ENCODE data around the gene DIP2C. TPM values are rescaled to one million over a fixed set of nuclear protein-coding genes. Genes with fewer than 3 reads are reported as not detected.

The DIP2C gene
- polyA plus RNA-seq, 1 of the 3 experiments (the other 2 are of a cell fraction): 8.7 TPM

GRCh38 chr10:568848-569247 lies 120.6 kb downstream of the DIP2C start:
- Histone ChIP-seq H3K79me2 (ENCODE audit: insufficient read depth) (peaks cover 80% of the 10 kb centered on the region), H3K27me3 (ENCODE audit: insufficient read depth) (no peaks in the 10 kb centered on the region), H3K27ac (ENCODE audit: low read depth in 2 of 2, low read length in 1 of 2) (no peak overlapping the region), H4K20me1 (ENCODE audit: insufficient read depth) (peaks cover 27% of the 10 kb centered on the region; the same call in 1 of the 2 replicates), H3K36me3 (replicated peaks in 1 of 2; ENCODE audit: control insufficient read depth in 1 of 2, insufficient read depth in 2 of 2, low read length in 1 of 2) (no peaks in the 10 kb centered on the region), H3K4me3 (ENCODE audit: low read depth in 2 of 2, low read length in 1 of 2) (no peak overlapping the region), H3F3A (replicated peaks; ENCODE audit: insufficient read depth) (no peaks in the 10 kb centered on the region), H3K9me3 (0 out of 2 replicates have a peak, but pooled peaks cover 2% of the 10 kb centered on the region), H3K9ac (no peak overlapping the region), H2AFZ (ENCODE audit: low read depth) (no peak overlapping the region), H3K9me2 (no peaks in the 10 kb centered on the region), H3K4me1 (ENCODE audit: control insufficient read depth in 1 of 2, insufficient read depth in 2 of 2, low read depth in 1 of 2, low read length in 1 of 2) (peaks cover 0 to 16% of the 10 kb centered on the region in 2 experiments; a peak in 1 of 4 replicates), H3K4me2 (no peak overlapping the region)
- no peak for TF ChIP-seq USF1 (IDR thresholded peaks at IDR 0.05; ENCODE audit: borderline replicate concordance, low read depth)
- TF ChIP-seq NFIC (IDR thresholded peaks at IDR 0.05; ENCODE audit: borderline replicate concordance): no peak
- no peak for TF ChIP-seq USF2 (IDR thresholded peaks at IDR 0.05; ENCODE audit: borderline replicate concordance, low read depth, low read length)
- TF ChIP-seq CHD2 (IDR thresholded peaks at IDR 0.05; ENCODE audit: low read length, partially characterized antibody): no peak
- no peak for TF ChIP-seq RFX5 (IDR thresholded peaks at IDR 0.05; ENCODE audit: low read length)
- TF ChIP-seq EP300 (IDR thresholded peaks at IDR 0.05; ENCODE audit: borderline replicate concordance in 1 of 2, low read depth in 1 of 2, low read length in 1 of 2): no peak
- no peak for TF ChIP-seq NRF1 (IDR thresholded peaks at IDR 0.05; ENCODE audit: low read depth, low read length)
- no peak for TF ChIP-seq MEF2A (IDR thresholded peaks at IDR 0.05; ENCODE audit: borderline replicate concordance, low read depth)
- no peak for TF ChIP-seq CTCF (IDR thresholded peaks at IDR 0.05)
- TF ChIP-seq SMC3 (IDR thresholded peaks at IDR 0.05; ENCODE audit: low read depth, low read length): no peak
- no peak for TF ChIP-seq FOXM1 (IDR thresholded peaks at IDR 0.05; ENCODE audit: low read depth)
- TF ChIP-seq TAF1 (IDR thresholded peaks at IDR 0.05; ENCODE audit: borderline replicate concordance, low read depth, low read length): no peak
- no peak for TF ChIP-seq GATA2 (CRISPR knock-in tag; IDR thresholded peaks at IDR 0.05)
- TF ChIP-seq SIN3A (IDR thresholded peaks at IDR 0.05; ENCODE audit: borderline replicate concordance, low read depth, low read length): no peak
- TF ChIP-seq RCOR1 (IDR thresholded peaks at IDR 0.05; ENCODE audit: low read length): no peak
- TF ChIP-seq ZBTB33 (IDR thresholded peaks at IDR 0.05; ENCODE audit: borderline replicate concordance, low read depth): no peak
- no peak for TF ChIP-seq GABPA (IDR thresholded peaks at IDR 0.05; ENCODE audit: low read depth)
- WGBS (ENCODE audit: low lambda C conversion rate): 95% methylated on average over 7 of the region's 7 CpGs
- ChIA-PET POLR2A (no interaction called here), CTCF (interaction anchor here (1.3 kb wide), 1 partner anchor 58 kb away, joined by 3 read pairs; no protein-coding TSS in a partner anchor)
- DNase-seq: no peak
